Measurements from ENCODE around the gene KLHL21. TPM values are rescaled to one million over a fixed set of nuclear protein-coding genes. Genes with fewer than 3 reads are reported as not detected.
A peak's percentile ranks its signal among the peaks of the same experiment; 100 is the strongest.

KLHL21 gene
- total RNA-seq, 1 donor from 2014 or later = 21.3 TPM

DNA sequence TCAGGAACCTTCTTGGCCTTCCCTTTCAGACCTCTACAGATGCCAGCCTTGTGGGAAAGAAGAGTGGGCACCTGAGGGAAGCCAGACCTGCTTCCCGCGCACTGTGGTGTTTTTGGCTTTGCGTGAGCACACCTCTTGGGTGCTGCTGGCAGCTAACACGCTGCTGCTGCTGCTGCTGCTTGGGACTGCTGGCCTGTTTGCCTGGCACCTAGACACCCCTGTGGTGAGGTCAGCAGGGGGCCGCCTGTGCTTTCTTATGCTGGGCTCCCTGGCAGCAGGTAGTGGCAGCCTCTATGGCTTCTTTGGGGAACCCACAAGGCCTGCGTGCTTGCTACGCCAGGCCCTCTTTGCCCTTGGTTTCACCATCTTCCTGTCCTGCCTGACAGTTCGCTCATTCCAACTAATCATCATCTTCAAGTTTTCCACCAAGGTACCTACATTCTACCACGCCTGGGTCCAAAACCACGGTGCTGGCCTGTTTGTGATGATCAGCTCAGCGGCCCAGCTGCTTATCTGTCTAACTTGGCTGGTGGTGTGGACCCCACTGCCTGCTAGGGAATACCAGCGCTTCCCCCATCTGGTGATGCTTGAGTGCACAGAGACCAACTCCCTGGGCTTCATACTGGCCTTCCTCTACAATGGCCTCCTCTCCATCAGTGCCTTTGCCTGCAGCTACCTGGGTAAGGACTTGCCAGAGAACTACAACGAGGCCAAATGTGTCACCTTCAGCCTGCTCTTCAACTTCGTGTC lies 23.9 kb downstream of the KLHL21 start:
- Mint-ChIP-seq H3K4me1 (ENCODE audit: low read depth) (peaks cover 23% of the 10 kb centered on the region), H3K27me3 (no peaks in the 10 kb centered on the region), H3K9me3 (ENCODE audit: low read depth) (no peaks in the 10 kb centered on the region), H3K27ac (peak overlapping the region; percentile 97), H3K36me3 (ENCODE audit: insufficient read depth) (no peaks in the 10 kb centered on the region), H3K4me3 (ENCODE audit: low read depth) (peak overlapping the region; percentile 93)
- no peak for DNase-seq (ENCODE audit: low spot score, unreplicated experiment)
- TF ChIP-seq, protein P1, sequence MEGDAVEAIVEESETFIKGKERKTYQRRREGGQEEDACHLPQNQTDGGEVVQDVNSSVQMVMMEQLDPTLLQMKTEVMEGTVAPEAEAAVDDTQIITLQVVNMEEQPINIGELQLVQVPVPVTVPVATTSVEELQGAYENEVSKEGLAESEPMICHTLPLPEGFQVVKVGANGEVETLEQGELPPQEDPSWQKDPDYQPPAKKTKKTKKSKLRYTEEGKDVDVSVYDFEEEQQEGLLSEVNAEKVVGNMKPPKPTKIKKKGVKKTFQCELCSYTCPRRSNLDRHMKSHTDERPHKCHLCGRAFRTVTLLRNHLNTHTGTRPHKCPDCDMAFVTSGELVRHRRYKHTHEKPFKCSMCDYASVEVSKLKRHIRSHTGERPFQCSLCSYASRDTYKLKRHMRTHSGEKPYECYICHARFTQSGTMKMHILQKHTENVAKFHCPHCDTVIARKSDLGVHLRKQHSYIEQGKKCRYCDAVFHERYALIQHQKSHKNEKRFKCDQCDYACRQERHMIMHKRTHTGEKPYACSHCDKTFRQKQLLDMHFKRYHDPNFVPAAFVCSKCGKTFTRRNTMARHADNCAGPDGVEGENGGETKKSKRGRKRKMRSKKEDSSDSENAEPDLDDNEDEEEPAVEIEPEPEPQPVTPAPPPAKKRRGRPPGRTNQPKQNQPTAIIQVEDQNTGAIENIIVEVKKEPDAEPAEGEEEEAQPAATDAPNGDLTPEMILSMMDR (IDR thresholded peaks at IDR 0.05; ENCODE audit: unreplicated experiment) = no peak

DNA sequence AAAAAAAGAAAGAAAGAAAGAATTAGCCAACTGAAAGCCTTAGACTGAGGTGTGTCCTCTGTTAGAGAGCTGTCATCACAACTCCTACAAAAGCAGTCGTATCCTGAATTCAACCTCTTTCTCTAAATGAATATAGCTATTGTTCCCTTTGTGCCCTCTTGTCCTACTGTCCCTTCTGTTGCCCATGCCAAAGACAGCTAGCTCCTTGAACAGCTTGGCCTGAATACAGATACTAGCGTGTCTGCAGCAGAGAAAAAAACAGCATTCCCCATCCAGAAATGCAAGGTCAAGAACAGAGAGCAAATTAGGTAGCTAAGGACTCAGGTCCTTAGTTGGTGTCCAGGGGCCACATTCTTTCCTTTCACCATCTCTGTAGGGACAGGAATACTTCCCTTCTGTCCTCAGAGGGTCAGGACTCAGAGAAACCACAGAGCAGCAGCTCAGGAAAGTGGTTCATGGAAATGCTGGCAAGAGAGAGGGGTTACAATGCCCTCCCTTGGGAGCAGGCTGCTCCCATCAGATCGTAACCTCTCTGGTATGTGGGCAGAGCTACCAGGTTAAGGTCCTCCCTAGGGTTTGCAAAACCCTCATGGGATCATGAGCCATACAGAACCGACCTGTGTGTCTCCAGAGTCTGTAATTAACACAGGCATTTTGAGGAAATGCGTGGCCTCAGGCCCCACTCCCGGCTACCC lies 24.7 kb downstream of the KLHL21 start:
- Mint-ChIP-seq H3K27ac (no peak overlapping the region), H3K4me3 (ENCODE audit: low read depth) (no peak overlapping the region), H3K36me3 (ENCODE audit: insufficient read depth) (no peaks in the 10 kb centered on the region), H3K4me1 (ENCODE audit: low read depth) (peaks cover 23% of the 10 kb centered on the region), H3K27me3 (no peaks in the 10 kb centered on the region), H3K9me3 (ENCODE audit: low read depth) (no peaks in the 10 kb centered on the region)
- TF ChIP-seq, protein P1 (IDR thresholded peaks at IDR 0.05; ENCODE audit: unreplicated experiment) = no peak
- DNase-seq (ENCODE audit: low spot score, unreplicated experiment) = no peak

DNA sequence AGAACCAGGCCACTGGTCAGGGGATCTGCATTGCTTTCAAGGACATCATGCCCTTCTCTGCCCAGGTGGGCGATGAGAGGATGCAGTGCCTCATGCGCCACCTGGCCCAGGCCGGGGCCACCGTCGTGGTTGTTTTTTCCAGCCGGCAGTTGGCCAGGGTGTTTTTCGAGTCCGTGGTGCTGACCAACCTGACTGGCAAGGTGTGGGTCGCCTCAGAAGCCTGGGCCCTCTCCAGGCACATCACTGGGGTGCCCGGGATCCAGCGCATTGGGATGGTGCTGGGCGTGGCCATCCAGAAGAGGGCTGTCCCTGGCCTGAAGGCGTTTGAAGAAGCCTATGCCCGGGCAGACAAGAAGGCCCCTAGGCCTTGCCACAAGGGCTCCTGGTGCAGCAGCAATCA lies 27.9 kb downstream of the KLHL21 start:
- no peaks in the 10 kb centered on the region for H3K36me3 Mint-ChIP-seq (ENCODE audit: insufficient read depth)
- TF ChIP-seq, protein P1 (IDR thresholded peaks at IDR 0.05; ENCODE audit: unreplicated experiment) = no peak
- no peak overlapping the region for H3K27ac Mint-ChIP-seq
- no peak overlapping the region for H3K4me3 Mint-ChIP-seq (ENCODE audit: low read depth)
- no peak for DNase-seq (ENCODE audit: low spot score, unreplicated experiment)
- peaks cover 22% of the 10 kb centered on the region for H3K27me3 Mint-ChIP-seq
- no peaks in the 10 kb centered on the region for H3K9me3 Mint-ChIP-seq (ENCODE audit: low read depth)
- peaks cover 7% of the 10 kb centered on the region for H3K4me1 Mint-ChIP-seq (ENCODE audit: low read depth)

DNA sequence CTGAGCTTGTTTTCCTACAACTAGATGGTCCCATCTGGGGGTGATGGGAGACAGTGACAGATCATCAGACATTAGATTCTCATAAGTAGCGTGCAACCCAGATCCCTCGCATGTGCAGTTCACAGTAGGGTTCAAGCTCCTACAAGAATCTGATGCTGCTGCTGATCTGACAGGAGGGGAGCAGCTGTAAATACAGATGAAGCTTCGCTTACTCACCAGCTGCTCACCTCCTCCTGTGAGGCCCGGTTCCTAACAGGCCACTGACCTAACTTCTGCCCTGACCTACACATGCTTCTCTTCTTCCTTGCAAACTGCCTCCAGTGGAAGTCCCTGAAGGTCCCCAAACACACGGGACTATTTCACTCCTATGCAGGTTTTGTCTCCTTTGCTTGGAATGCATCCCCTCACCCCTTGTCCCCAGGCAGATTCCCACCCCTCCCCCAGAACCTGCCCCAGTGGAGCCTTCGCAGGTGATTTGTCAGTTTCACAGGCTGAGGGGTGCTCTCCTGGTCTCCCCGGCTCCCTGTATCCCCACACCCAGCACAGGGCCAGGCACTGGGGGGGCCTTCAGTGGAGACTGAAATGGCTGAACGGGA lies 28.5 kb downstream of the KLHL21 start:
- Mint-ChIP-seq H3K4me1 (ENCODE audit: low read depth) (peaks cover 1% of the 10 kb centered on the region), H3K4me3 (ENCODE audit: low read depth) (no peak overlapping the region), H3K9me3 (ENCODE audit: low read depth) (no peaks in the 10 kb centered on the region), H3K36me3 (ENCODE audit: insufficient read depth) (no peaks in the 10 kb centered on the region), H3K27me3 (peaks cover 27% of the 10 kb centered on the region), H3K27ac (no peak overlapping the region)
- TF ChIP-seq, protein P1 (IDR thresholded peaks at IDR 0.05; ENCODE audit: unreplicated experiment) = no peak
- DNase-seq (ENCODE audit: low spot score, unreplicated experiment) = no peak

DNA sequence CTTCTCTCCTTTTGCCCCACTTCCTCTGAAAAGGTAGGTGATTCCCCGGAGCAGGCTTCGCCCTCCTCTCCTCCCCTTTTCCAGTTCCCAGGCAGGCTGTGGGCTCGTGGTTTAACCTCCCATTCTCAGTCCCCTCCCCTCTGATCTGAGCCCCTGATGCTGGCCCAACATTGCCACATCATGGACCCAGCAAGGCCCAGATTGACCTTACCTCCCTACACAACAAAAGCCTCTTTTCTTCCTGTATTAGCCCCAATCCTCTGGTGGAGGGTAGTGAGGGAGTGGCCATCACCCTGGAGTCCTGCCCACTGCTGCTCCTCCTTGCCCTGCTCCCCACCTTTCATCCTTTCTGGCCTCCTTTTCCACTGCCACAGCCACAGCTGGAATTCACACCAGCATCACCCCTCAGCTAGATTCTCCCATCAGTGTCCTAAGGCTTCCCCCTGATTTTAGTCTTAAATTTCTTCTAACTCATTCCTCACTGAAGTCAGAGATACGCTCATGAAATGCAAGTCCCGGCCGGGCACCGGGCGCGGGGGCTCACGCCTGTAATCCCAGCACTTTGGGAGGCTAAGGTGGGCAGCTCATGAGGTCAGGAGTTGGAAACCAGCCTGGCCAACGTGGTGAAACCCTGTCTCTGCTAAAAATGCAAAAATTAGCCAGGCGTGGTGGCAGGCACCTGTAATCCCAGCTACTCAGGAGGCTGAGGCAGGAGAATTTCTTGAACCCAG lies 29.9 kb downstream of the KLHL21 start:
- Mint-ChIP-seq H3K4me1 (ENCODE audit: low read depth) (no peaks in the 10 kb centered on the region), H3K27me3 (peaks cover 34% of the 10 kb centered on the region), H3K36me3 (ENCODE audit: insufficient read depth) (no peaks in the 10 kb centered on the region), H3K27ac (no peak overlapping the region), H3K4me3 (ENCODE audit: low read depth) (no peak overlapping the region), H3K9me3 (ENCODE audit: low read depth) (no peaks in the 10 kb centered on the region)
- DNase-seq (ENCODE audit: low spot score, unreplicated experiment) = no peak
- TF ChIP-seq, protein P1 (IDR thresholded peaks at IDR 0.05; ENCODE audit: unreplicated experiment) = no peak
